Activated T-helper 9 cell treated with anti-CD3 and anti-CD28 coated beads, Interleukin-2, amount 50 U/mL, for 16 hours (primary cell): ENCODE measurements around the gene ARRB2.
"Not testable (repeated sequence)": the region's sequence is repeated elsewhere in the genome, so short reads cannot be mapped to it uniquely, and the experiment has no call there.

ENCODE experiments used
- DNase-seq: peaks from one replicate; pipeline ENCODE4 v3.0.0-alpha.2; 2020; ENCODE audit warnings: low read depth

The ARRB2 gene

DNA sequence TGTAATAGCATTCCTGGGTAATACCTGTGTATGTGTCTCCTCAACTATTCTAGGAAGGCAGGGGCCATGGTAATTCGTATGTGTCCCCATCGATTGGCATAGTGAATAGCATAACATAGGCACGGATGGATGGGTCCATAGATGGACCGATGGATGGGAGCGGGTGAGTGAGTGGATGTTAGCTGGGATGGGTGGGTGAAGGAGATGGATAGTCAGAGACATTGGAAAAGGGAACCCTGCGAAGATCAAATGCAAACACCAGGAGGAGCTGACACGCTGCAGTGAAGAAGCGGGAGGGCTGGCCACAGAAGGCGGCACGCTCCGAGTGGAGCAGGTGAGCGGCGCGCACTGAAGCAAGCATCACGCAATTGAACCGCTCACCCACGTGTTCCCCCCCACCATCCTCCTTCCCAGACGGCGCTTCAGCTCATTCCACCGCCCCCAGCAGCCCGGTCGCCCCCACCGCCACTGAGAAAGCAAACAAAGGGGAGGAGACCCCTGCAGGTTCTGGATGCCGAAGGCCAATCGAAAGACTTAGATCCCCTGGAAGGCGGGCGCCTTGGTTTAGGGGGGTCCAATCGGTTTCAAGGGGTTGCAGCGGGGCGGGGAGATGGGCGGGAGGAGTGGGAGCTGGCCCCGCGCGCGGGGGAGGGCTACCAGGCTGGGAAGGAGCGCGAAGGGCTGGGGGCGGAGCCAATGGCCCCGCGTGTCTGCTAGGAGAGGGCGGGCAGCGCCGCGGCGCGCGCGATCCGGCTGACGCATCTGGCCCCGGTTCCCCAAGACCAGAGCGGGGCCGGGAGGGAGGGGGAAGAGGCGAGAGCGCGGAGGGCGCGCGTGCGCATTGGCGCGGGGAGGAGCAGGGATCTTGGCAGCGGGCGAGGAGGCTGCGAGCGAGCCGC lies at the start of gene ARRB2:
TSS of gene ARRB2 (plus strand) at position 839 of the 899 bp plus-strand sequence. CDS start 90 bp downstream, outside the sequence.
- peak; percentile 98 for DNase-seq

DNA sequence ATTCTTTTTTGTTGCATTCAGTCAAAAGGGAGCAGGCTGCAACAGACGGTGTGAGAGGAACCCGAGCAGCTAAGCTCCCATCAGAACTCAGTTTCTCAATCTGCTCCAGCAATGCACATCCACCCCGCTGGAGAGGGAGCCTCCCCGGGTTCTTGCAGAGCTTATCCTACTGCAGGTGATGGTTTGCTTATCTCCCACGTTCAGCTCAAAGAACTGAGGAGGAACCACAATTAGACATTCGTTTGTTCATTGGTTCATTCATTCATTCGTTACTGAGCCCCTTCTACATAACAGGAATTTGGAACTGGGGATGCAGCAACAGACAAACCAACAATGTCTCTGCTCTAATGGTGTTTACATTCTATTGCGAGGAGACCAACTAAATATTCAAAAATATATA lies 46.7 kb upstream of the ARRB2 start:
- no peak for DNase-seq

DNA sequence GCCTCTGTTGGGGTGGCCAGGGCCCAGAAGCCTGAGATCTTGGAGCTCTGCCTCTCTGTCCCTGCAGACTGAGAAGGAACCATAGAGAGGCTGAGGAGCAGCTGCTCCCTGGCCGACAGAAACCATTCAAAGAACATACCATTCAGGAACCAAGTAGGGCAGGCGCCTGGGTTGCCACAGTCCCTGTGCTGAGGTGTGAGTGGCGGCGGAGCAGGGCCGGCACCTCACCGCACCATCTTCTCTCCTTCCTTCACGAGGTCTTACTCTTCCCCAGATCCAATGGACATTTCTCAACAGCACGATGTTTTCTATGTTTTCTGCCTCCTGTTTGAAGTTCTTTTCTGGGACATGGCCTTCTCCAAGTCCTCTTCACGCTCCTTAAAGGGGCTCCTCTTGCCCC lies 46.2 kb upstream of the ARRB2 start:
- DNase-seq, result no peak

DNA sequence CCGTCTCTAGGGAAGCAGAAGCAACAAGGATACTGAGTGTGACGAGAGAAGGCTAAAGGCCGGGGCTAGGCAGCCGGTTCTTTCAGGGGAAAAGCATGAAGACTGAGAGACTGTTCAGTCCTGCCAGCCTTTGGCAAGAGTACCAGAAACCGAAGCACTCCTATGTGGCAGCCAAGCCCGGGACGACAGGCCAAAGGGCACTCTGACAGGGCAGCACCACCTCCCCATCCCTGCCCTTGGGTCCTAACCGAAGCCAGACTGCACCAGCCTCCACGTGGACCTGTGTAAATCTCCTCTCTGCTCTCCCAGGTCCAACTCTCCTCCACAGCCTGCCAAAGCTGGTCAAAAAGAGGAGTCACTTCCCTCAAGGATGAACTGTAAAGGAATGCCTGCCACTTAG lies 45.4 kb upstream of the ARRB2 start:
- no peak for DNase-seq

DNA sequence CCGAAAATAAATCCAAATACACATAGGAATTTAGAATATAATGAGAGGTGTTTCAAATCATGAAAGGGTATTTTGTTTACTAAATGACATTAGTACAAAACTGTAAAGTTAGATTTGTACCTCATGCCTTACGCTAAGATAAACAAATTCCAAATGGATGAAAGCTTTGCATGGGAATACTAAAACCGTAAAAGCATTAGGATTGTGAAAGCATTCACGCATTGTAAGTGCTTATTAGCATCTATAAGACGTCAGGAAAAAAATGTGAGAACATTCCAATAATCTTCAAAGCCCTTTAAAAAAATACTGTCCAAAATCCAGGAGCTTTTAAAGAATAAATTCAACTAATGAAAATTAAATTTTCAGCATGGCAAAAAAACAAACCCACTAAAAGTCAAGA lies 44.1 kb upstream of the ARRB2 start:
- no peak for DNase-seq

DNA sequence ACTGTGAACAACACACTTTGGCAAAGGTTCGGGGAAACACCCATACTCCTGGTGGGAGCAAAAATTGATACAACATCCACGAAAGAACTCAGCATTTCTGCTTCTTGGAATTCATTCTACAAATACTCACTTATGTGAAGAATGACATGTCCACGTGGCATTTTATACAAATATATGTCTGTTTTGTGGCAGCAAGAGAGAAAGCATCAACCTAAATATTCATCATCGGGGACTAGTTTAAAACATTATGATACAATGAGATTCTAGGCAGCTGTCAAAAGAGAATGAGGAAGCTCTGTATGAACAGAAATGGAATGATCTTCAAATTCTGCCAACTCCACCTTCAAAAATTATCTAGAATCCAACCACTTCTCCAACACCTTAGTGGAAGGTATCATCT lies 43.3 kb upstream of the ARRB2 start:
- no peak for DNase-seq

DNA sequence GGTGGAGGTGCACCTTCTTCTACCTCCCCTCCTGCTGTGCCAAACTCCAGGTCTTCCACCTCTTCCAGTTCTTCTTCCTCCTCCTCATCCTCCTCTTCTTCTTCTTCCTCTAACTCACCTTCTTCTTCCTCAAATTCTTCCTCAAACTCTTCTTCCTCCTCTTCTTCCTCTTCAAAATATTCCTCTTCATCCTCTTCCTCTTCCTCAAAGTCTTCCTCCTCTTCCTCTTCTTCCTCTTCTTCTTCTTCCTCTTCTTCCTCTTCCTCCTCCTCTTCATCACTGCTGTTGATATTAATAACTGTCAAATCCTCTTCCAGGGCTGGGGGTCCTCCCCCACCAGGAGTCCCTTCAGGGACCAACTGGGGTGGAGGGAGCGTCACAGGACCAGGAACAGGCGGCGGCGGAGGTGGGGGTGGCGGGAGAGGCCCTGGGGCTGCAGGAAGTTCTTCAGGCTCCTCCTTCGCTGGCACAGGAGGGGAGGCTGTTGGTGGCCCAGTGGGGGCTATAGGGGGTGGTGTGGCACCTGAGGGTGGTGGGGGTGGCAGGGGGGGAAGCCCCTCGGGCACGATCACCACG lies 38.3 kb upstream of the ARRB2 start:
- no peak for DNase-seq

DNA sequence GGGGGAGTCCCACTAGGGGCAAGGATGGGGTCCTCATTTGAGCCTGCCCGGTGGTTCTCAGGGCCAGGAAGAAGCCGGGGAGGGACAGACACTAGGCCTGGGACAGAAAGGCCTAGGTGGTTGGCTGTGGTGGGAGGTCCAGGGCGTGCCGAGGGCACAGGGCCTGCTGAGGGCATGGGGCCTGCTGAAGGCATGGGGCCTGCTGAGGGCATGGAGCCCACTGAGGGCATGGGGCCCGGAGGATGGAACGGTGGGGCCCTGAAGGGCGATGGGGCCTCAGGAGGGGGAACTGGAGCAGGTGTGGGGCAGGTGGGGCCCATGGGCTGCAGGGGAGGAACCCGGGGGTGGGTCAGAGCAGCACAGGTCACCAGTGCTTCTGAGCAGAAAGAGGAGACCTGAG lies 37.7 kb upstream of the ARRB2 start:
- DNase-seq, result no peak

DNA sequence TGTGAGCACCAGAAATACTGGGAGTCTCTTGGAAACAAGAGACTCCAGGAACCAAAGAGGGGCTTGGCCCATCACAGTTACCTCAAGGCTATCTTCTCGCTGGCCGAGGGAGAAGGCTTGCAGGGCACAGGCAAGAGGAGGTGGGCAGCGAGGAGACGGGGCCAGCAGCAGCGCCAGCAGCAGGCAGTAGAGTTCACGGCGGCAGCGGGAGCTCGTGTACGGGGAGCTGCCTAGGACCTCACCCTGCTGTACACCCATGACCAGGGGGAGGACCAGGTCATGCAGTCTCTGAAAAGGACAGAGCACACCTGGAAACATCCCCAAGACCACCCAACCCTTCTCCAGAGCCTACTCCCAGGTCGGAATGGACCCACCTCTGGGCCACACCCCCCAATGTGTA lies 37.3 kb upstream of the ARRB2 start:
- no peak for DNase-seq

DNA sequence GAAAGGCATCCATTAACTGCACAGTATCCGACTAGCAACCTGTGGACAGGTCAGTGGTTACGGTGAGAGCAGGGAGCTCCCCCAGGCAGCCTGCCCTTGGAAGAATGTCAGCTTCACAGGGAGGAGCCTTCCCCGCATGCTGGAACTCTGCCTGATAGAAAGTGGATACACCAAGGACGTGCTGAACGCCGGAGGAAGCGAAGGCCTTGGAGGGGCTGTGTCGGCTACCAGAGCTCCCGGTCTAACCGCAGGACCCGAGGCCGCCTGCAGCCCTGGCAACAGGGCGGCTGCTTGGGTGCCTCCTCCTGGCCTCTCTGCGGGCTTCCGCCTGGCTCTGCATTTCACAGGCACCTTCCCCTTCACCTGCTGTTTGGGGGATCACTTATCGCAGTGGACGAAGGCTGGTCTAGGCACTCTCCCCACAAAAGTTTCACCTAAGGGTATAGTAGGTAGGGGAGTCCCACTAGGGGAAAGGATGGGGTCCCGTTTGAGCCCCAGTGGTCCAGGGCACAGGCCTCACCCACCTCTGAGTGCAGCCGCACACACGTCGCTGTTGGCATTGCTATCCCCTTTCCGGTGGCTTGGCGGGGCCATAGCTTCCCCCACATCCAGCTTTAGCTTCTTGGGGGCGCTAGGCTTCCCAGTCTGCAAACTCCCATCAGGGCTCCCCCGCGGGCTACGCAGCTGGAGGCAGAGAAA lies 36.3 kb upstream of the ARRB2 start:
- DNase-seq, result no peak

DNA sequence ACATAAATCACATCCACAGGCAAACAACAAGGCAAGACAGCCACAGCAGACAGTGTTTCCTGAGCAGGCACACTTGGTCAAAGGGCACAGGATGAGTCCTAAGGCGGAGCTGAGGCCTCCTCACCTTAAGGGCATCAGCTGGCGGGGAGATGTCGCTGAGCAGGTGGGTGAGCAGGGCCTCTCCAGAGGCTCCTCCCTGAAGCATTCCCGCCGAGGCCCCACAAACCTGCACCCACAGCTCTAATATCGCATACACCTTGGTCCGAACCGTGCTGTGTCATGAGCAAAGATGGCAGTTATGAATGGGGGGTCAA lies 35.8 kb upstream of the ARRB2 start:
- no peak for DNase-seq

DNA sequence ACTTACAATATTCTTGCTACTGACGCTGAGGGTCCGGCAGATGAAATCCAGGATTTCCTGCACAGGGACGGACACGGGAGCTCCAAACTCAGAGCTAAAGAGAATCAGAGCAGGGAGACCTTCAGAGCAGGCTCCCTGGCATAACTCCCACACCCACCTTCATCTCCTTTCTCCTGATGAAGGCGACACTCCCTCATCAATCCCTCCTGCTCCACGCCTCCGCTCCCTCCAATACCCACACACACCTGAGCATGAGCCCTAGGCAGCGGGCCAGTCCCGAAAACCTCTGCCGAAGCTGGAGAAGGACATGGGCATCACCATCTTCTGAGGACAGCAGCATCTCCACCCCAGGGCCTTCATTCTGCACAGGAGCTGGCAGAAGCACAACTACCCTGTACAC lies 34.6 kb upstream of the ARRB2 start:
- no peak for DNase-seq

DNA sequence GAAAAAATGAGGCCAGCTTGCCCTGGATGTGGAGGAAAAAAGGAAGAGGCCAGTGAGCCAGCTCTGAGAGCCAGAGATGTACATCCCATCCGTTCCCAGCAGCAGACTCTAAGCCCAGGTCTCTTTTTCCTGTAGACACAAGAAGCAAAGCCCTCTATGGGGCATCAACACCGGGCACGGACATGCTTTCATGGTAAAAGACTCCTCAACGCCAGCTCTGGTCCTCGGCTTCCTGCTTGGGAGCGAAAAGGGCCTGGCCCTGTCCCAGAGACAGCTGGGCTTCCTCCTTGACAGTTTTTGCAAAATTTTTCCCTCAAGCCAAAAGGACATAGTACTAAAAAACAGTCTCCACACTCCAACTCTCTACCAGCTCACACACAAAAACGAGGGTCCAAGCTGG lies 33.6 kb upstream of the ARRB2 start:
- no peak for DNase-seq

DNA sequence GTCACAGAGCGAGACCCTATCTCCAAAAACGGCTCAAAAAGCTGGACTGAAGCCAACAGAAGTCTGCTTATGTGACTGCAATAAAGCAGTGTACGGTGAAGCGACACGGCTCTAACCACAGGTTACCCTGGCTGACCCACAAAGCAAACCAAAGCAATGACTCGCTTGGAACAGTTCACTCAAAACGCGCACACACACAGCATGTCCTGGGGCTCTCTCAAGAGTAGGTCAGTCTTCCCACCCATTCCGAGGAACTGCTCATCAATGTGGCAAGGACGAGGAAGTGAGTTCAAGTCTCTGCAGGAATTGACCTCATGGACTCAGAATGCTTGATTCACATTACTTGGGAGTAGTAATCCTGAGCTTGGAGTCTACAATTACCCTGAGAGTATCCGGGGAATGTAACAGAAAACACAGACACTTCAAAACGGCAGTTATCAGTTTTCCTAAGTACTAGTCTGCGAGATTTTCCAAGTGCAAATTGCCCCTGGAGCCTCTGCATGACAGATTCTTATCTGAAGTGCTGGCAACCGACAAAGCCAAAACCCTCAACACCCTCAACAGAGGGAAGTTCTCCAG lies 31.9 kb upstream of the ARRB2 start:
- DNase-seq, result no peak

DNA sequence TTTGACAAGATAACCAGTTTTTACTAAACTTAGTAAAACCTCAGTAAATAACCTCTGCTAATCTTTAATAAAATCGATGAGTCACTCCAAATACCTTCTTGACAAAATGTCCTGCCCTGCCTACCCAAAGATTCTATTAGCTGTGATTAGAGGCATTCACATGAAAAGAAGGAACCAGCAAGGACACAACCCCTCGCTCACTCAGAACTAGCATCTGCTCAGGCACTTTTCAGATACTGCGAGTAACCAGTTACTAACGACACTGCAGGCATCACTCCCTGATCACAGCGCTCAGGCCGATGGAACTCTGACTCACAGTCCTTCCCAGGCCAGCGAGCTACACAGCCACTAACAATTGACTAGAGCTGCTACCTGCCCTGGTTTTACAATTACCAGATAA lies 30.8 kb upstream of the ARRB2 start:
- DNase-seq, result no peak

DNA sequence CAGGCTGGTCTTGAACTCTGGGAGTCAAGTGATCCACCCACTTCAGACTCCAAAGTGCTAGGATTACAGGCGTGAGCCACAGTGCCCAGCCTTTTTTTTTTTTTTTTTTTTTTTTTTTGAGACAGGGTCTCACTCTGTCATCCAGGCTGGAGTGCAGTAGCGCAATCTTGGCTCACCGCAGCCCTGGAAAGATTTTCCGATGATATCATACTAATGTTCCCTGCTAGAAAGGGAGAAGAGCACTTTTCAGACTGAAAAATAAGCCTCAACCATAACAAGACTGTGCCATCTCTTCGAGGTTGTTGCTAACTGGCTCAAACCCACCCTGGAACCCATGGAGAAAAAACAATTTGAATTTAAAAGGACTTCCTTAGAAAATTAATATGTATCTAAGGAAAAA lies 26.7 kb upstream of the ARRB2 start:
- not testable (repeated sequence) for DNase-seq

DNA sequence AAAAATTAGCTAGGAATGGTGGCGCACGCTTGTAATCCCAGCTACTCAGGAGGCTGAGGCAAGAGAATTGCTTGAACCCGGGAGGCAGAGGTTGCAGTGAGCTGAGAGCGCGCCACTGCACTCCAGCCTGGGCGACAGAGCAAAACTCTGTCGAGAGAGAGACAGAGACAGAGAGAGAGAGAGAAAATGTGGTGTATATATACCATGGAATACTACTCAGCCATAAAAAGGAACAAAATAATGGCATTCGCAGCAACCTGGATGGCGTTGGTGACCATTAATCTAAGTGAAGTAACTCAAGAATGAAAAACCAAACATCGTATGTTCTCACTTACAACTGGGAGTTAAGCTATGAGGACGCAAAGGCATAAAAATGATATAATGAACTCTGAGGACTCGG lies 20.6 kb upstream of the ARRB2 start:
- not testable (repeated sequence) for DNase-seq

DNA sequence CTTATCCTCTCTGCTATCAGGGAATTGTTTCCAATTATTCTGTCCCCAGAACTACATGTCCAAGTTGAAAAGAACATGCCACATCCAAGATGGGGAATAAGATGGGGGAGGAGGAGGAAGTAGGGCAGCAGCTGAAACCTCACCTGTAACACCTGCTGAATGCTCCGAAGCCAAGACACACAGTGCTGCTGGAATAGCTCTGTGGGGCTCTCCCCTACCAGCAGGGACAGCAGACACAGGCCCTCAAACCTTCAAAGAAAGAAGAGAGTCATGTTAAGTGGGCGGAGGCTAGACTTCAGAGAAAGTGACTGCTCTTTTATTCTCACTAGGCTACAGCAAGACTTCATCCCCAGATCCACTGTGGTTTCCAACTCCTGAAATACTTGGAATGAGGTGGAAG lies 19.7 kb upstream of the ARRB2 start:
- DNase-seq, result no peak

DNA sequence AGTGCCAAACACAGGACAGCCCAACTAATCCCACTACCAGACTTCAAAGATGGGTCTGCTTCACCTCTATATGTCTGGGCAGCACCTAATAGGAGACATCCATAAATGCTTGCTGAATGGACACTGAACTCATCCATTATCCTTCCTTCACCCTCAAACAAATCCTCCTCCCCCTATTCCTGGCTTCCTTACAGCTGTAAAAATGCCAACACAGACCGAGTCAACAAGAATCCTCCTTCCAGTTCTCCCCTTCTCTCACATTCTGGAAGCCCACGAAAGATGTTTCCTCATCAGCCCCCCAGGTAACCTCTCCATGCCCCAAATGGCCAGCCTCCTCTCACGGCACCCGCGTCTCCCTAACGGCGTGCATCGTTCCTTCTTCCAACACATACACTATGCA lies 18.7 kb upstream of the ARRB2 start:
- DNase-seq, result no peak

DNA sequence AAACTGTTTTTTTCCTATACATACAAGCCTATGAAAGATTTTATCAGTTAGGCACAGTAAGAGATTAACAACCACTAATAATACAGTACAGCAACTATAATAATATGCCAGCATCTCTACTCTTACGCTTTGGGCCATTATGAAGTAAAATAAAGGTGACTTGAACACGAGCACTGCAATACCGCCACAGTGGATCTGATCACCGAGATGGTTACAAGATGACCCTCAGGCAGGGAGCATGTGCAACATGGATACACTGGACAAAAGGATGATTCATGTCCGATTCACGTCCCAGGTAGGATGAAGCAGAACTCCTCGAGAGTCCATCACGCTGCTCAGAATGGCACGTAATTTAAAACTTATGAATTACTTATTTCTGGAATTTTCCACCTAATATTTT lies 17.0 kb upstream of the ARRB2 start:
- DNase-seq, result no peak

DNA sequence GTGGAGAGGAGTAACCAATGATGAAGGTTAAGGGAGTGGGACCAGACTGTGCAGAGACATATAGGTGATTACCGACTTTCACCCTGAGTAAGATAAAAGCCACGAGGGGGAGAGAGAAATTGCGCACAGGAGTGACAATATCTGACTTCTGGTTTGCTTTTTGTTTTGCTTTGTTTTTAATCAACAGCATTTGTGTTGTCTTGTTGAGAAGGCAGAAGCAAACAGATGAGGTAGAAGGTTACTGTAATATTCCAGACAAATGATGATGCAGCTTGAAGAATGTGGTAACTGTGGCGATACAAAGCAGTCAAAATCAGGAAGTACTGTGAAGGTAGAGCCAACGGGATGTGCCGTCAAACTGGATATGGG lies 14.0 kb upstream of the ARRB2 start:
- DNase-seq, result no peak

DNA sequence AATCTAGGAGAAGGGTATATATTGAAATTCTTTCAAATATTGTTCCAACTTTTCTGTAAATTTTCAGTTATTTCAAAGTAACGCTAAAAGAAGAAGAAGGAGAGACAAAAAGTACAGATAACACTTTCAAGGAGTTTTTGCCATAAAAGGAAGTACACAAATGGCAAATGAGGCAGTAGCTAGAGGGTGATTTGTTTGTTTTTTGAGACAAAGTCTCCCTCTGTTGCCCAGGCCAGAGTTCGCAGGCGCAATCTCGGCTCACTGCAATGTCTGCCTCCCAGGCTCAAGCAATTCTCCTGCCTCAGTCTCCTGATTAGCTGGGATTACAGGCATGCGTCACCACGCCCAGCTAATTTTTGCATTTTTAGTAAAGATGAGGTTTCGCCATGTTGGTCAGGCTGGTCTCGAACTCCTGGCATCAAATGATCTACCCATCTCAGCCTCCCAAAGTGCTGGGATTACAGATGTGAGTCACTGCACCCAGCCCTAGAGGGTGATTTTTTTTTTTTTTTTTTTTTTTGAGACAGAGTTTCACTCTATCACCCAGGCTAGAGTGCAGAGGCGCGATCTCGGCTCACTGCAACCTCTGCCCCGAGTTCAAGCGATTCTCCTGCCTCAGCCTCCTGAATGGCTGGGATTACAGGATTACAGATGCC lies 10.9 kb upstream of the ARRB2 start:
- DNase-seq, result not testable (repeated sequence)

DNA sequence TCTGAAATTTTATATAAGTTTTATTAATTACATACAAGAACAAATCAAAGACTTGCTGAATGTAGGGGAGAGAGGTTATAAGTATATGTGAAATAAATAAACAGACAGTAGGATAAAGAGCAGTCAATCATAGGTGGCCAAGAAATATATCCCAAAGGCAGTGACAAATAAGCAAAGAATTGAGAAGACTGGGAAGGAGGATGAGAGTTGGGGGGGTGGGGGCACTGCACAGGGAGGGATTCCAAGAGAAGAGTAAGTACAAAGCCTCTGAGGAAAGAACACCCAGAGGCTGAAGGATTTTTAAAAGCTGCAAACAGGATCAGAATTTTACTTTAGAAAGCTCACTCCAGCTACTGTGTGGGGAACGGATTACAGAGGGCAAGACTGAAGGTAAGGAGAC lies 9.3 kb upstream of the ARRB2 start:
- DNase-seq, result no peak
